HFF-Myc (cell line): Measurements from ENCODE around the gene DDX41.

Experiments
- DNase-seq: peaks from one replicate; pipeline ENCODE4 v3.0.0-alpha.2; 2011; ENCODE audit warnings: low read depth; ENCODE audit errors: extremely low read depth
- H3K4me3 ChIP-seq: replicated peaks from 2 replicates; pipeline ENCODE4 v1.5.1; 2011; ENCODE audit warnings: low read depth, mild to moderate bottlenecking, control low read depth, low read length
- CTCF ChIP-seq: IDR thresholded peaks from 2 replicates; pipeline ENCODE4 v1.5.1; 2012; ENCODE audit warnings: mild to moderate bottlenecking, low read depth, low read length, control low read depth; ENCODE audit errors: missing control alignments

Gene DDX41

GRCh38 chr5:177495243-177496060 is 21.3 kb downstream of the DDX41 start:
- peak overlapping the region; percentile 80 for H3K4me3 ChIP-seq
- TF ChIP-seq CTCF, result no peak
- DNase-seq, result peak; percentile 80

DNA sequence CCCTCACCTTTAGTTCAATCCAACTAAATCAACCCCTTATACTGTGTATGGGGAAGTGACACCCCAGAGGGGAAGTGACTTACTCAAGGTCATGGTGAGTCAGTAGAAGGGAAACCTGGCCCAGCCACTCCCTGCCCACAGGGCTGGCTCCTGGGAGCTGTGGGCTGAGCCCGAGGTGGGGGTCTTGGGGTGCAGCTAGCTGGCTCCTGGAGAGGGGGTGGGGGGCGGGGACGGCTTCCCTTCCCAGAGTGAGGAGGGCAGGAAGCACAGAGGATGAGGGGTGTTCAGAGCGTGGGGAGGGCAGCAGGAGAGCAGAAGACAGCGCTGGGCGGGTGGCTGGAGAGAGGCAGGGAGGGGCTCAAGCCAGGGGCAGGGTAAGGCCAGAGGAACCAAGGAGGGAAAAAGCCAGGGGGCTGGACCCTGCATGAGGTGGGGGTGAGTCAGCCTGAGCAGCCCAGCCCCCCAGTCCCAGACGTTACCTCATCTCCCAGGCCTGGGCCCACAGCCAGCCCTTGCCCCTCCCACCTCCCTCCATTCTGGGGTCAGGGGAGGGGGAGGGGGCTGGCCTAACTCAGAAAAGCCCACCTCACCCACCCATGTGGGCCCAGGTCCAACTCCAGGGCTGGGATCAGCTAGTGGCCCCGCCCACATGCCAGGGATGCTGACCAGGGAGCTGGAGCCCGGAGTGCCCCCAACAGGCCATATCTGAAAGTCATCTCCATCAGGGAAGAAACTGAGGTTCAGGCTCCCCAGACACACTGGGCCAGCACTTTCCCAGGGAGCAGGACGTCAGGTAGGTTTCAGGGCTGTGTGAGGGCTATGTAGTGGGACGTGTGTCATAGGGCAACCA is 22.2 kb downstream of the DDX41 start:
- H3K4me3 ChIP-seq, result peak overlapping the region; percentile 80
- TF ChIP-seq CTCF, result peak; percentile 36
- peak; percentile 65 for DNase-seq

DNA sequence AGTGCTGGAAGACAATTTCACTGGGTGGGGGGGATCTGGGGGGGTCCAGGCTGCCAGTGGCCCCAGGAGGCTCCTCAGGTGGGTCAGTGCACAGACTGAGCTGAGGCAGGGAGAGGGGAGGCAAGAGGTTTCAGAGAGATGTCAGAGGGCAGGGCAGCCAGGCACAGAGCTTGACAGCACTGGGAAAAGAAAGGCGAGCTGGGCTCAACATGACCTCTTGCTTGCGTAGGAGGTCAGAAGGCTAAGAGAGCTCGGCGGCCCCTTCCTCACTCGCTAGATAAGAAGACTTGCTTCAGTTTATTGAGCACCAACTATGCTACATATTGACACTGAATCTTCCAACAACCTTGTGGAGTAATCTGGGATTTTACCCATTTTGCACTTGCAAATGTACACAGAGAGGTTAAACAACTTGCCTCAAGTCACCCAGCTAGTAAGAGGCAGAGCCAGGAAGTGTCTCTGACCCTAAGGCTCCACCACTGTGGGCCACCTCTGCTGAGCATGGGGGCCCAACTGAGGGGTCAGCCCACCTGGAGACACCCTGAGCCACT is 22.9 kb downstream of the DDX41 start:
- DNase-seq, result no peak
- no peak for TF ChIP-seq CTCF
- peak overlapping the region; percentile 80 for H3K4me3 ChIP-seq

DNA sequence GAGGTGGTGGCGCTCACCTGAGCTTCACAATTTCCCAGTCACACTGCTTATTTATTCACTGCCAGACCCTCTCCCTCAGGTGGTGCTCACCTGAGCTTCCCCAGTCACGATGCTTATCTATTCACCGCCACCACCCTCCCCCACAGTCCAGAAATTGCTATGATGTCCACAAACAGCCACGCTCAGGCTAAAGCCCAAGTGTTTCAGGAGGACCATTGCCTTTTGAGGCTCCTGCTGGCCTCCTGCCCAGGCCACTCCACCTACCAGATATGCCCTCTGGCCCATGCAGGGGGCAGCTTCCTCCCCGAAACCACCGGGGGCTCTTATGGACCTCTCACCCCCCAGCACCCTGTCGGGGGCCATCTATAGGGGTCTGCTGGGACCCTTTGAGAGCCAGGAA is 23.9 kb downstream of the DDX41 start:
- H3K4me3 ChIP-seq, result no peak overlapping the region
- TF ChIP-seq CTCF, result no peak
- DNase-seq, result no peak

DNA sequence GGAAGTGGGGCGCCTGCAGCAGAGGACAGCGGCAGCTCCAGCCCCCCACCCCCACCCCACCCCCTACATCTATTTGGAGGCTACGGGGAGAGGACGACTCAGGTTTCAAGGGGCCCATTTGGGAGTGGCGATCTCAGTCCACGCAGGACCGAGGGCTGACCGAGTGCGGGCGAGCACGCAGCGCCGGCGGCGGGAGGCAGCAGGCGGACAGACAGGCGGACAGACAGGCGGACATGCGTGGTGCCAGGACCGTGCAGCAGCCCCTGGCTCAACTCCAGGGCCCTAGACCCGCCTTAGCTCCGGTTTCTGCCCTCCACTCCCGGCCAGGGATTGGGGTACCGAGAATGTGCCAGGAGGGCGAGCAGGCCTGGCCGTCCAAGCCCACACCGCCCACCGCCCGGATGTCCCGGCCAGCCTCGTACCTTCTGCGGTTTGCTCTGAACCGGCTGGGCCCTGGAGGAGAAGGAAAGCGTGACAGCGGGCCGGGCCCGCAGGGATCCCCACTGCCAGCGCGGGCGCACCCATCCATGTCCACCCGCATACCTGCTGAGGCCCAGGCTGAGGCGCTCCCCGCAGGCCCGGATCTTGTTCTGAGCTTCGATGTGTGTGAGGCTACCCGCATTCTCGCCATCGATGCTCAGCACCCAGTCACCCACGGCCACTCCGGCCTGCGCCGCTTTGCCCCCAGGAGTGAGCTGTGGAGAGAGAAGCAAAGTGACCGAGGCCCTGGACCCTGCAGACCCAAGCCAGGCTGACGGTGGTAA is 24.6 kb downstream of the DDX41 start:
- no peak for DNase-seq
- TF ChIP-seq CTCF, result no peak
- H3K4me3 ChIP-seq, result no peak overlapping the region

GRCh38 chr5:177491429-177491945 is 25.3 kb downstream of the DDX41 start:
- DNase-seq, result no peak
- TF ChIP-seq CTCF, result peak; percentile 78
- no peak overlapping the region for H3K4me3 ChIP-seq
